NCI-H345 treated with DMSO at 0.1 percent for 48 hours (cell line): ENCODE data around the gene MAP3K20.
"Not testable (repeated sequence)": the region's sequence is repeated elsewhere in the genome, so short reads cannot be mapped to it uniquely, and the experiment has no call there.

Experiments used
- DNase-seq: peaks from one replicate; lab custom pipeline; 2025; ENCODE audit not compliant: unreplicated experiment; lab: John Stamatoyannopoulos, UW

The MAP3K20 gene

GRCh38 chr2:173305303-173305702, 229.7 kb downstream of the MAP3K20 start:
- DNase-seq = no peak

- no peak for DNase-seq
These were observed 231.6 kb downstream of the MAP3K20 start for GRCh38 chr2:173307293-173307692.

GRCh38 chr2:173309370-173309769, 233.7 kb downstream of the MAP3K20 start:
- DNase-seq = not testable (repeated sequence)

- no peak for DNase-seq
These were observed 236.4 kb downstream of the MAP3K20 start for GRCh38 chr2:173311844-173312606.
